Sigmoid colon (tissue), 7 donors: ENCODE measurements around the gene CNOT1. TPM values are rescaled to one million over a fixed set of nuclear protein-coding genes. Genes with fewer than 3 reads are reported as not detected.

Source experiments
- DNase-seq: peaks from one replicate; pipeline ENCODE4 v3.0.0-alpha.2; 2019
- H3K27ac ChIP-seq, 4 donors: fragments of 200-600 bp; sonication (generic); one replicate each; pipeline ENCODE4 v1.5.1; 2016 to 2019; ENCODE audit warnings: mild to moderate bottlenecking in 1 of 4
- H3K27me3 ChIP-seq, 3 donors: fragments of 200-600 bp; sonication (generic); one replicate each; pipeline ENCODE4 v1.5.1; 2019; ENCODE audit warnings: mild to moderate bottlenecking in 1 of 3
- H3K36me3 ChIP-seq, 4 donors: fragments of 200-600 bp; sonication (generic); one replicate each; pipeline ENCODE4 v1.5.1; 2016 to 2019
- H3K4me1 ChIP-seq, 4 donors: fragments of 200-600 bp; sonication (generic); one replicate each; pipeline ENCODE4 v1.5.1; 2017 to 2019
- H3K4me3 ChIP-seq, 4 donors: fragments of 200-600 bp; sonication (generic); one replicate each; pipeline ENCODE4 v1.5.1; 2017 to 2019; ENCODE audit warnings: mild to moderate bottlenecking in 2 of 4, moderate library complexity in 1 of 4
- H3K9me3 ChIP-seq, 4 donors: fragments of 200-600 bp in 3 of 4; sonication (generic) in 3 of 4; one replicate each; pipeline versions ENCODE4 v1.5.1 to v1.6.1; 2013 to 2019
- CTCF ChIP-seq, 4 experiments: fragments of 450-650 bp in 3 of 4; fragments of 200-600 bp in 1 of 4; IDR thresholded peaks; one replicate each; pipeline ENCODE4 v1.5.1; 2016 to 2019; ENCODE audit warnings: antibody characterized with exemption in 4 of 4, mild to moderate bottlenecking in 3 of 4, moderate library complexity in 2 of 4
- EP300 ChIP-seq, 4 donors: sonication (generic); formaldehyde crosslinking; IDR thresholded peaks; one replicate each; pipeline ENCODE4 v1.6.1; 2017; ENCODE audit warnings: antibody characterized with exemption in 4 of 4
- POLR2A ChIP-seq, 2 donors: fragments of 450-650 bp; IDR thresholded peaks; one replicate each; pipeline ENCODE4 v1.6.1; 2016; ENCODE audit warnings: antibody characterized with exemption in 2 of 2, mild to moderate bottlenecking in 2 of 2, moderate library complexity in 2 of 2
- POLR2AphosphoS5 ChIP-seq, 4 donors: sonication (generic); formaldehyde crosslinking; IDR thresholded peaks; one replicate each; pipeline ENCODE4 v1.6.1; 2017; ENCODE audit warnings: antibody characterized with exemption in 4 of 4
- WGBS, 2 donors: extraction: QIAGEN DNeasy Blood & Tissue Kit; methylation state at CpG; one replicate each; pipeline ENCODE4 v1.1.7; 2013; 5-methylcytosine and 5-hydroxymethylcytosine counted together
- intact Hi-C: fragments of 100-400 bp; cut with DNase I; formaldehyde crosslinking; loops from one replicate; pipeline ENCODE4 v1.15.1; 2023
- polyA plus RNA-seq, 3 donors: library from polyadenylated mRNA; stranded (reverse); fragments of 200-250 nt; gene quantifications; one replicate each; pipeline ENCODE4 v1.2.3, GENCODE V29; 2013
- total RNA-seq, 4 donors: library from RNA; depleted of rRNA; stranded (reverse); fragments of >200 nt; gene quantifications; one replicate each; pipeline ENCODE4 v1.1.0, GENCODE V29; 2016
- donor health status: healthy with polysubstance abuse.
- donor health status: Bipolar disorder and iron deficiency.
- donor health status: healthy.

Gene CNOT1
- total and polyA plus RNA-seq, 7 donors: 61.3 to 112 (median 79.6) TPM

GRCh38 chr16:58515871-58516767 lies 113.5 kb downstream of the CNOT1 start:
- peak; percentile 63 for DNase-seq
- Histone ChIP-seq H3K4me1 (peaks cover 0 to 28% (median 19%) of the 10 kb centered on the region in 4 donors), H3K27ac (peak overlapping the region; percentile 78 to 88 (median 82)), H3K4me3 (peak overlapping the region; percentile 84 to 92 (median 86)), H3K9me3 (no peaks in the 10 kb centered on the region), H3K27me3 (no peaks in the 10 kb centered on the region), H3K36me3 (peaks cover 14 to 37% (median 29%) of the 10 kb centered on the region in 4 donors)
- no peak for TF ChIP-seq POLR2AphosphoS5 (IDR thresholded peaks at IDR 0.05)
- no peak for TF ChIP-seq EP300 (IDR thresholded peaks at IDR 0.05)
- TF ChIP-seq POLR2A (IDR thresholded peaks at IDR 0.05): no peak
- TF ChIP-seq CTCF (IDR thresholded peaks at IDR 0.05): no peak
- intact Hi-C loops: loop anchor here (10.0 kb wide), 3 partner anchors 109 to 781 kb away; partner anchors contain the start of genes CNOT1, GOT2 and KATNB1
- 7 to 14% methylated on average over 66 of the region's 66 CpGs for WGBS, 2 donors

GRCh38 chr16:58515125-58515870 lies 114.3 kb downstream of the CNOT1 start, which contains the start of gene SETD6:
Gene SETD6, plus strand, starts transcription at chr16:58515517. Its CDS starts 21 bp downstream, at chr16:58515538.
- Histone ChIP-seq H3K27ac (peak within 1 kb of the TSS; percentile 78 to 88 (median 82)), H3K4me3 (peak within 1 kb of the TSS; percentile 84 to 92 (median 86)), H3K36me3 (peaks cover 6 to 29% (median 21%) of the 10 kb centered on the region in 4 donors), H3K27me3 (no peaks in the 10 kb centered on the region), H3K9me3 (no peaks in the 10 kb centered on the region), H3K4me1 (peaks cover 0 to 28% (median 19%) of the 10 kb centered on the region in 4 donors)
- no peak for TF ChIP-seq EP300 (IDR thresholded peaks at IDR 0.05)
- peak in 1 of 4 experiments; percentile 49 for TF ChIP-seq CTCF (IDR thresholded peaks at IDR 0.05)
- TF ChIP-seq POLR2A (IDR thresholded peaks at IDR 0.05): no peak
- peak in 3 of 4 donors; percentile 50 to 72 (median 60) for TF ChIP-seq POLR2AphosphoS5 (IDR thresholded peaks at IDR 0.05)
- intact Hi-C loops: loop anchor here (10.0 kb wide), 3 partner anchors 110 to 780 kb away; partner anchors contain the start of genes CNOT1, GOT2 and KATNB1
- DNase-seq: peak; percentile 95
- 0 to 1% methylated on average over 80 of the region's 80 CpGs for WGBS, 2 donors

GRCh38 chr16:58513874-58514273 lies 115.8 kb downstream of the CNOT1 start:
- H3K27ac ChIP-seq: no peak overlapping the region
- intact Hi-C loops: loop anchor here (10.0 kb wide), 3 partner anchors 111 to 779 kb away; partner anchors contain the start of genes CNOT1, GOT2 and KATNB1
- peaks cover 0 to 28% (median 19%) of the 10 kb centered on the region in 4 donors for H3K4me1 ChIP-seq
- TF ChIP-seq EP300 (IDR thresholded peaks at IDR 0.05) (no peak), POLR2A (IDR thresholded peaks at IDR 0.05) (no peak), CTCF (IDR thresholded peaks at IDR 0.05) (no peak), POLR2AphosphoS5 (IDR thresholded peaks at IDR 0.05) (no peak)
- peaks cover 0 to 15% (median 12%) of the 10 kb centered on the region in 4 donors for H3K36me3 ChIP-seq
- 59 to 84% methylated on average over 3 of the region's 3 CpGs for WGBS, 2 donors
- no peak overlapping the region for H3K4me3 ChIP-seq
- DNase-seq: no peak
- H3K9me3 ChIP-seq: no peaks in the 10 kb centered on the region
- H3K27me3 ChIP-seq: no peaks in the 10 kb centered on the region

DNA sequence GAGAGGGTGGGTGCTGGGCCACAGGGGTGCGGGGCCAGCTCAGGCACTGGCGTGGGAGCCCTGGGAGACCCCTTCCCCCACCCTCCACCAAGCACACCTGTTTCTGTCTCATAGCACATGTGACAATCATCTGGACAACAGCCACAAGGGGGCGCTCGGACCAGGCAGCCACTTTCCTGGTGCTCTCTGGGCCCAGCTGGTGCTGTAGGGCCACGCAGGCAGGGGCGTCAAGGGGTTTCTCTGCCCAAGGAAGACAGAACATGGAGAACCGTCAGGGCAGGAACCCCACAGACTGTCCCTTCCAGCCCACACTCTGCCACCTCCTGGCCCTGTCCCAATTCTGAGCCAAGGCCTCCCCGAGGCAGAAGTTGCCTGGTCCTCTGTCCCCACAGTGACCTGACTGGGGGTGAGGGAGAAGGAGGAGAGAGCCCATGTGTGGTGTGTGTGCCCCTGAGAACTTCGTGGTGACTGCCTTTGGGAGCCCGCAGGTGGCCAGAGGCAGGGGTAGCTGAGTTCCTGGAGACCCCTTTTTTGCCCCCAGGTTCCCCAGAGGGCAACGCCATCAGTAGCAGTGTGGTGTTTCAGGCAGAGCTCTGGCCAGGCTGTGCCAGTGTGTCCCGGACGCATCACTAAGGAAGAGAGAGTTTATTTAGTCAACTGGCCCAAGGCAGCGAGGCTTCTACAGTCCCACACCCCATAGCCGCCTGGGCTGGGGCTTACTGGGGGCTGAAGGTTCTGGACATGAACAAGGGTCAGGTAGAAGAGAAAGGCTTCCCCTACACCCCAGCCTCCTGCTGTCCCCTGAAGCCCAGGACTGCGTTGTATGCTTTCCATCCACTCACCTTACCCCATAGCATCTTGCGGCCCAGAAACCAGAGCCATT lies 117.5 kb downstream of the CNOT1 start:
- Histone ChIP-seq H3K4me3 (no peak overlapping the region), H3K36me3 (no peaks in the 10 kb centered on the region), H3K27ac (no peak overlapping the region), H3K9me3 (no peaks in the 10 kb centered on the region), H3K4me1 (peaks cover 0 to 28% (median 19%) of the 10 kb centered on the region in 4 donors), H3K27me3 (peaks cover 0 to 3% (median 0%) of the 10 kb centered on the region in 3 donors)
- TF ChIP-seq CTCF (IDR thresholded peaks at IDR 0.05) (peak; percentile 17 to 72 (median 56)), POLR2AphosphoS5 (IDR thresholded peaks at IDR 0.05) (no peak)
- intact Hi-C loops: loop anchor here (10.0 kb wide), 3 partner anchors 113 to 777 kb away; partner anchors contain the start of genes CNOT1, GOT2 and KATNB1
- WGBS, 2 donors: 55 to 56% methylated on average over 17 of the region's 17 CpGs
- peak; percentile 80 for DNase-seq
